Prostate gland (tissue), 2 donors: ENCODE measurements around the gene SPSB2. TPM values are rescaled to one million over a fixed set of nuclear protein-coding genes. Genes with fewer than 3 reads are reported as not detected.
"Not testable (repeated sequence)": the region's sequence is repeated elsewhere in the genome, so short reads cannot be mapped to it uniquely, and the experiment has no call there.

Experiments
- DNase-seq: peaks from one replicate; pipeline ENCODE4 v3.0.0-alpha.2; 2019; ENCODE audit warnings: low spot score
- H3K27ac ChIP-seq, 2 donors: fragments of 200-600 bp; sonication (generic); 2 replicates each; pipeline ENCODE4 v1.5.1; 2017 to 2019
- H3K27me3 ChIP-seq: fragments of 200-600 bp; sonication (generic); replicated peaks from 2 replicates; pipeline ENCODE4 v1.5.1; 2019; ENCODE audit not compliant: insufficient read depth
- H3K36me3 ChIP-seq, 2 donors: fragments of 200-600 bp; sonication (generic); 1 replicate in 1 of 2; 2 replicates in 1 of 2; pipeline versions ENCODE4 v1.5.1 to v1.8.1; 2017 to 2019
- H3K4me1 ChIP-seq: fragments of 200-600 bp; sonication (generic); replicated peaks from 2 replicates; pipeline ENCODE4 v1.5.1; 2019
- H3K4me3 ChIP-seq, 2 donors: fragments of 200-600 bp; sonication (generic); 2 replicates each; pipeline ENCODE4 v1.5.1; 2017 to 2019
- H3K9me3 ChIP-seq: fragments of 200-600 bp; sonication (generic); 2 replicates; pipeline ENCODE4 v1.5.1; 2017
- CTCF ChIP-seq, 4 experiments: fragments of 200-600 bp in 2 of 4; fragments of 450-650 bp in 2 of 4; sonication (generic) in 2 of 4; IDR thresholded peaks; 1 replicate in 3 of 4; 2 replicates in 1 of 4; pipeline ENCODE4 v1.5.1; 2016 to 2019; ENCODE audit warnings: antibody characterized with exemption in 4 of 4, mild to moderate bottlenecking in 2 of 4, moderate library complexity in 2 of 4
- POLR2A ChIP-seq: fragments of 450-650 bp; IDR thresholded peaks from one replicate; pipeline ENCODE4 v1.6.1; 2016; ENCODE audit warnings: antibody characterized with exemption, mild to moderate bottlenecking
- POLR2AphosphoS5 ChIP-seq: sonication (generic); formaldehyde crosslinking; IDR thresholded peaks from one replicate; pipeline ENCODE4 v1.6.1; 2017; ENCODE audit warnings: antibody characterized with exemption
- WGBS: methylation state at CpG from one replicate; pipeline ENCODE4 v1.1.5; 2018; 5-methylcytosine and 5-hydroxymethylcytosine counted together
- intact Hi-C: fragments of 100-400 bp; cut with DNase I; formaldehyde crosslinking; loops from one replicate; pipeline ENCODE4 v1.14.2; 2022
- total RNA-seq, 2 donors: library from RNA; depleted of rRNA; stranded (reverse); fragments of >200 nt; gene quantifications; one replicate each; pipeline ENCODE4 v1.1.0, GENCODE V29; 2016

The SPSB2 gene
- total RNA-seq, 2 donors from 2014 or later, result 12.7 to 23.5 TPM

- intact Hi-C loops, result no loop called here
- no peaks in the 10 kb centered on the region for H3K4me1 ChIP-seq
- no peaks in the 10 kb centered on the region for H3K9me3 ChIP-seq
- H3K36me3 ChIP-seq, result no peaks in the 10 kb centered on the region
- TF ChIP-seq CTCF (IDR thresholded peaks at IDR 0.05) (no peak), POLR2AphosphoS5 (no peak), POLR2A (peak; percentile 59)
- H3K4me3 ChIP-seq, result peak within 1 kb of the TSS; percentile 45 to 55
- peak within 1 kb of the TSS; percentile 53 to 62 for H3K27ac ChIP-seq
- under 1% methylated on average over 67 of the region's 68 CpGs for WGBS
- peak; percentile 60 for DNase-seq
- no peaks in the 10 kb centered on the region for H3K27me3 ChIP-seq
Observed at GRCh38 chr12:6914246-6914946, 41.3 kb upstream of the SPSB2 start, which contains the start of gene ENO2. ENO2 (plus strand) TSS chr12:6914580; CDS start chr12:6915833, 1,253 bp downstream.

GRCh38 chr12:6912164-6912935, 39.2 kb upstream of the SPSB2 start:
- TF ChIP-seq CTCF (IDR thresholded peaks at IDR 0.05) (no peak), POLR2AphosphoS5 (no peak), POLR2A (no peak)
- DNase-seq, result no peak
- no peaks in the 10 kb centered on the region for H3K9me3 ChIP-seq
- no peaks in the 10 kb centered on the region for H3K4me1 ChIP-seq
- intact Hi-C loops, result no loop called here
- H3K27me3 ChIP-seq, result no peaks in the 10 kb centered on the region
- H3K4me3 ChIP-seq, result no peak overlapping the region
- H3K27ac ChIP-seq, result no peak overlapping the region
- 89% methylated on average over 15 of the region's 15 CpGs for WGBS
- no peaks in the 10 kb centered on the region for H3K36me3 ChIP-seq

- Histone ChIP-seq H3K4me1 (no peaks in the 10 kb centered on the region), H3K9me3 (no peaks in the 10 kb centered on the region), H3K36me3 (no peaks in the 10 kb centered on the region), H3K27me3 (no peaks in the 10 kb centered on the region), H3K4me3 (no peak overlapping the region), H3K27ac (no peak overlapping the region)
- TF ChIP-seq POLR2AphosphoS5 (no peak), POLR2A (no peak), CTCF (IDR thresholded peaks at IDR 0.05) (no peak)
- 83% methylated on average over 4 of the region's 4 CpGs for WGBS
- DNase-seq, result no peak
- intact Hi-C loops, result no loop called here
Observed at GRCh38 chr12:6909421-6910145, 36.5 kb upstream of the SPSB2 start.

GRCh38 chr12:6908141-6908540, 35.0 kb upstream of the SPSB2 start:
- 94% methylated on average over 11 of the region's 11 CpGs for WGBS
- H3K27ac ChIP-seq, intact Hi-C loops, DNase-seq, H3K27me3 ChIP-seq, H3K9me3 ChIP-seq, H3K4me3 ChIP-seq, H3K4me1 ChIP-seq, H3K36me3 ChIP-seq: not testable (repeated sequence)

GRCh38 chr12:6905414-6906040, 32.4 kb upstream of the SPSB2 start:
- no peaks in the 10 kb centered on the region for H3K9me3 ChIP-seq
- peak overlapping the region in 1 of 2 donors; percentile 60 for H3K4me3 ChIP-seq
- no peaks in the 10 kb centered on the region for H3K4me1 ChIP-seq
- H3K27ac ChIP-seq, result no peak overlapping the region
- TF ChIP-seq POLR2A (no peak), POLR2AphosphoS5 (no peak), CTCF (IDR thresholded peaks at IDR 0.05) (no peak)
- DNase-seq, result no peak
- H3K27me3 ChIP-seq, result no peaks in the 10 kb centered on the region
- 56% methylated on average over 5 of the region's 5 CpGs for WGBS
- H3K36me3 ChIP-seq, result no peaks in the 10 kb centered on the region
- intact Hi-C loops, result no loop called here
